NB4 (cell line): ENCODE measurements around the gene FGF18.
A peak's percentile ranks its signal among the peaks of the same experiment; 100 is the strongest.

Experiments used
- DNase-seq: peaks from one replicate; pipeline ENCODE4 v3.0.0; 2010; ENCODE audit warnings: low read depth
- H3K4me3 ChIP-seq: one replicate; pipeline ENCODE4 v1.5.1; 2011; ENCODE audit warnings: mild to moderate bottlenecking, low read depth, low read length, moderate library complexity
- MYC ChIP-seq: IDR thresholded peaks from 2 replicates; pipeline ENCODE4 v1.6.1; 2011; ENCODE audit warnings: low read depth, low read length
- POLR2A ChIP-seq: IDR thresholded peaks from 2 replicates; pipeline ENCODE4 v1.6.1; 2011; ENCODE audit warnings: mild to moderate bottlenecking; ENCODE audit not compliant: insufficient read length; ENCODE audit errors: extremely low read depth
- TF ChIP-seq, protein P1 (sequence below): IDR thresholded peaks from one replicate; pipeline ENCODE4 v1.5.1; 2012; ENCODE audit warnings: low read depth, low read length
- TF ChIP-seq, protein P2 (sequence below): IDR thresholded peaks from 2 replicates; pipeline ENCODE4 v1.6.1; 2011; ENCODE audit warnings: low read depth, low read length

FGF18 gene

GRCh38 chr5:171488876-171489275, 69.4 kb downstream of the FGF18 start:
- no peak overlapping the region for H3K4me3 ChIP-seq
- TF ChIP-seq POLR2A (no peak), MYC (no peak)
- TF ChIP-seq, protein P1, sequence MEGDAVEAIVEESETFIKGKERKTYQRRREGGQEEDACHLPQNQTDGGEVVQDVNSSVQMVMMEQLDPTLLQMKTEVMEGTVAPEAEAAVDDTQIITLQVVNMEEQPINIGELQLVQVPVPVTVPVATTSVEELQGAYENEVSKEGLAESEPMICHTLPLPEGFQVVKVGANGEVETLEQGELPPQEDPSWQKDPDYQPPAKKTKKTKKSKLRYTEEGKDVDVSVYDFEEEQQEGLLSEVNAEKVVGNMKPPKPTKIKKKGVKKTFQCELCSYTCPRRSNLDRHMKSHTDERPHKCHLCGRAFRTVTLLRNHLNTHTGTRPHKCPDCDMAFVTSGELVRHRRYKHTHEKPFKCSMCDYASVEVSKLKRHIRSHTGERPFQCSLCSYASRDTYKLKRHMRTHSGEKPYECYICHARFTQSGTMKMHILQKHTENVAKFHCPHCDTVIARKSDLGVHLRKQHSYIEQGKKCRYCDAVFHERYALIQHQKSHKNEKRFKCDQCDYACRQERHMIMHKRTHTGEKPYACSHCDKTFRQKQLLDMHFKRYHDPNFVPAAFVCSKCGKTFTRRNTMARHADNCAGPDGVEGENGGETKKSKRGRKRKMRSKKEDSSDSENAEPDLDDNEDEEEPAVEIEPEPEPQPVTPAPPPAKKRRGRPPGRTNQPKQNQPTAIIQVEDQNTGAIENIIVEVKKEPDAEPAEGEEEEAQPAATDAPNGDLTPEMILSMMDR = no peak
- TF ChIP-seq, protein P2, sequence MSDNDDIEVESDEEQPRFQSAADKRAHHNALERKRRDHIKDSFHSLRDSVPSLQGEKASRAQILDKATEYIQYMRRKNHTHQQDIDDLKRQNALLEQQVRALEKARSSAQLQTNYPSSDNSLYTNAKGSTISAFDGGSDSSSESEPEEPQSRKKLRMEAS = no peak
- DNase-seq = no peak

DNA sequence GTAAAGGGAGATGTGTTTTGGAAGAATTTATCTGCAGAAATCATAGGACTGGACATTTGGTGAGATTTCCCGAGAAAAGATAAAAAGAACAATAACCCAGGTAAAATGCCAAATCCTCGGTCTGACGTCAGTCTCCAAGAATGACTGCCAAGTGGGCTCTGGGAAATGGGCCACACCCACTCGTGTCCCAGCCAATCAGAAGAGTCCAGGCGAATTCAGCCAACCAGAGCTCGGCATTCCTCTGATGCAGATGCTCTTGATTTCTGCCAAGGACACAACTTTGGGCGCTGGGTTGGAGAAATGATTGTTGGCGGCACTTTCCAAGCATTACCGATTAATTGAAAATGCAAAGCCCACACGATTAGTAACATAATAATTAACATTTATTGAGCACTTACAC, 73.3 kb downstream of the FGF18 start:
- no peak for DNase-seq
- TF ChIP-seq MYC (no peak), POLR2A (no peak)
- TF ChIP-seq, protein P1 = no peak
- TF ChIP-seq, protein P2 = no peak
- H3K4me3 ChIP-seq = no peak overlapping the region

- H3K4me3 ChIP-seq = no peak overlapping the region
- TF ChIP-seq, protein P1 = no peak
- TF ChIP-seq MYC = no peak
- TF ChIP-seq, protein P2 = no peak
- no peak for TF ChIP-seq POLR2A
- no peak for DNase-seq
These were observed 74.4 kb downstream of the FGF18 start for GRCh38 chr5:171493646-171494393.

GRCh38 chr5:171494452-171495121, 75.1 kb downstream of the FGF18 start:
- TF ChIP-seq, protein P2 = no peak
- TF ChIP-seq, protein P1 = no peak
- TF ChIP-seq MYC (no peak), POLR2A (no peak)
- H3K4me3 ChIP-seq = no peak overlapping the region
- DNase-seq = peak; percentile 37

DNA sequence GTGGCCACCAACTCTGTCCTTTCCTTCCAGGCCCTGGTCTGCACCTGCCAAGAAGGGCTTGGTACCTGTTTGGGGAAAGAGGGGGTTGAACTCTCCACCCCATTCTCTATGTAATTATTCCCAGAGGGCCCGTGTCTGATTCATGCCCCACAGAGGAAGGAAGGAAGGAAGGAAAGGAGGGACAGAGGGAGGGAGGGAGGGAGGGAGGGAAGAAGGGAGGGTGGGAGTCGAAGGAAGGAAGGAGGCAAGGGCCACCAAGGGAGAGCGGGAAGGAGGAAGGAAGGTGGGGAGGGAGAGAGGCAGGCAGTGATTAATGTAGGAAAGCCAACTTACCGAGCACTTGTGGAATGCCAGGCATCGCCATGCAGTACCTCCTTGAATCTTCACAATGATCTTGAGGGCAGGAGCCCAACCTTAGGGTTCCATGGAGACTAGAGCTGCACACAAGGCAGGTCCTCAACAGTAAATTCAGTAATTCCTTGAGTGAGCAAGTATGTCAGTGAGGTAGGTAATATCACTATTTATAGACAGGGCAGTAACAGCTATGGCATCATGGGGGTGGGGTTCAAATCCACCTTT, 75.8 kb downstream of the FGF18 start:
- no peak overlapping the region for H3K4me3 ChIP-seq
- DNase-seq = no peak
- TF ChIP-seq, protein P2 = no peak
- no peak for TF ChIP-seq MYC
- TF ChIP-seq POLR2A = no peak
- TF ChIP-seq, protein P1 = no peak
